ENCODE results near the gene ZCCHC18. TPM values are rescaled to one million over a fixed set of nuclear protein-coding genes. Genes with fewer than 3 reads are reported as not detected.

ZCCHC18 gene
- total RNA-seq, result 0.22 and 0.26 TPM in 2 replicates

DNA sequence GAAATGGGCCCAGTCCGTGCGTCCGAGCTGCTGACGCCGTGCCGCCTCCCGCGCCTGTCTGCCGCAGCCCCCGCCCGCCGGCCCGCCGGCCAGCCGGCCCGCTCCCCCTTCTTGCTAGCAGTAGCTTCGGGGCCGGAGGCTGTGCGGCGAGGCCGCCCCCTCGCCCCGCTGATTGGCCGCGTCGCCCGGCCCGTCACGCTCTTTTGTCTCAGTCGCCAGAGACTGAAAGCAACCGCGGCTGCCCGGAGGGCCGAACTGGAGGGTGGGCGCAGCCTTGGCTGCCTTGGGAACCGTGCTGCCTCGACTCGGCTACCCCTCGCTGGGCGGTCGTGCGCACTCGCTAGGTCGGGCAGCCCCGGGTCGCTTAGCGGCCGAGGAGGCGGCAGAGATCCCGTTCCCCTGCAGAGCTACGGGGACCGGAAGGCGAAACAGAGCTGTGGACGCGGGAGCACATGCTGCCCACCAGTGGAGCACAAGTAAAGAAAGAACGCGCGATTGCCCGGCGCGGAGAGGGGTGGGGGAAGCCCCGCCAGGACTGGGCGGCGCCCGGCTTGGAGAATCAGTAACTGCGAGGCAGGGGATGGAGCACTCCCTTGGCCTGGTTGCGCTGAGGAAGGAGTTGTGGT is at the start of gene ZCCHC18:
Gene ZCCHC18 (plus strand): TSS at position 198 of the 626 bp plus-strand sequence. CDS start 1,589 bp downstream, outside the sequence.

DNA sequence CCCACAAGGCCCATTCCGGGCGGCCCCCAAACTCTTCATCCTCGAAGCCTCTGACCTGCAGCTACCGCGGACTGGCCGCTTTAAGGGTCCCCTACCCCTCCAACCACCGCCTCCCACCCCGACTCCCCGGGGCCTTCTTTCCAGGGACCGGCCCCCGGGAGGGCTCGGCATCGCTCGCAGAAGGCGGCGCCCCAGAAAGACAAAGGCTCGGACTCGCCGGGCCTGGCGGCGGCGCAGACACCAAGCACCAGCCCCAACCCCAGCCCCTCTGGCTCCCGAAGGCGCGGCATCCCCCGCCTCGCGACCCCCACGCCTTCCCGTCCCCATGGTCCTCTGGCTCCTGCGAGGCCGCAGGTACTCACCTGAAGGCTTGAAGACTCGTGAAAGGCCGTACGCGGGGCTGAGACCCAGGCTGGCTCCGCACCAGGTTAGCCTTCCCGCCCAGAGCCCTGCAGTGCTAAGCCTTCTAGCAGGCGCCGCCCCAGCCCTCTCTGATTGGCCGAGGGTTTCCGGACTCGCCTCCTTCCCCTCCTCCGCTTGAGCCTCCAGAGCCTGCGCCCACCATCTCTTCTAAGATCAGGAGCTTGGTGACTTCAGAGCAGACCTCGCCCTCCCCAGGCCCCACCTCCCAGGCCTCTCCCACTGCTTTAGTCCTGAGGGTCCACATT is 36.4 kb upstream of the ZCCHC18 start, which contains the start of gene TMSB15C:
Gene TMSB15C (minus strand): TSS at position 459 of the 668 bp plus-strand sequence.

DNA sequence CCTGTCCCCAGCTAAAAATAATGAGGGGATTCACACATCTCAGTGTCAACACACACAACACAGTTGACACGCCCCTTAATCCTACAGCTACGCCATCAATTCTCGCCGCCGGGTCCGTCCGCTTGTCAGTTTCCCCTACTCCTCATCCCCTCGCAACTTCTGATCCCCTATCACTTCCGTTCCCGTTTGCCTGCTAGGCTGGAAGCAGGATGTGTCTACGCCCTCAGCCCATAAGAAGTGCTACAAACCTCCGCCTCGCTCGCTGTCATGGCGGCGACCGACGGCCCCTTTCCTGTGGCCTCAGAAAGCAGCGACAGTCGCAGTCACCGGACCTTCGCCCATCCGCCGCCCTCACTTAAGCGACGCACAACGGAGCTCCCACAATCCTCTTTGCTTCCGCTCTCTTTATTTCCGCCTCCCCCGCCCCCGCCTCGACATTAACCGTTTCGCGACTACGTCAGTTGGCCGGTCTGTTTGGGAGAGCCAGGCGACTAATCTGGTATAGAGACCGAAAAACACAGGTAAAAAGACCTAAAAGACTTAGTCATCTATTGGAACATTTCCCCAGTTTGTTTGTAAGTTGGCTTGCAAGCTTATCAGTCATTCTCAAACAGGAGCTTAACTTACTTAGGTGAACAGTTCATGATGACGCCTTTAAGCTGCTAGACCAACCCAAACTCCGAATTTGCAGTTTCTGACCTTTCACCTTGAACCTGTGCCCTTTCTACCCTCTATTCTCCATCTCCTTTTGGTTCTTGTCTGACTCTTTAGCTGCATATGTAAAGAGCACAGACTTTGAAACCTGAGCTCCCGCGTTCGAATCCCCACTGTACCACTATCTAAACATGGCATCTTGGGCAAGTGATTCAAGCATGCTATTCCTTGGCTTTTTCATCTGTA is 44.6 kb downstream of the ZCCHC18 start, which contains the start of gene SLC25A53:
Gene SLC25A53 (minus strand): TSS at position 380 of the 900 bp plus-strand sequence. CDS start 51,752 bp downstream, outside the sequence.

Other genes with a start within 250 kb of the ZCCHC18 start
- gene TMSB15B, start 149.9 kb upstream of the ZCCHC18 start, total RNA-seq, result 2.4 and 3.4 TPM in 2 replicates
- not detected in 2 replicates for gene H2BW1, start 98.8 kb upstream of the ZCCHC18 start, total RNA-seq
- gene H2BW2, start 72.6 kb upstream of the ZCCHC18 start, total RNA-seq, result not detected in 2 replicates
- gene TMSB15C, start 36.3 kb upstream of the ZCCHC18 start, total RNA-seq, result 2.5 TPM in 2 replicates
- gene SLC25A53, start 44.5 kb downstream of the ZCCHC18 start, total RNA-seq, result 7.1 and 12.3 TPM in 2 replicates
- 21.5 and 23.7 TPM in 2 replicates for gene FAM199X, start 53.9 kb downstream of the ZCCHC18 start, total RNA-seq
- gene ESX1, start 142.4 kb downstream of the ZCCHC18 start, total RNA-seq, result not detected in 2 replicates

Measured in articular chondrocyte of knee joint (primary cell).